ENCODE data around the gene CCDC8.
A peak's percentile ranks its signal among the peaks of the same experiment; 100 is the strongest.
"Not testable (repeated sequence)": the region's sequence is repeated elsewhere in the genome, so short reads cannot be mapped to it uniquely, and the experiment has no call there.

CCDC8 gene

DNA sequence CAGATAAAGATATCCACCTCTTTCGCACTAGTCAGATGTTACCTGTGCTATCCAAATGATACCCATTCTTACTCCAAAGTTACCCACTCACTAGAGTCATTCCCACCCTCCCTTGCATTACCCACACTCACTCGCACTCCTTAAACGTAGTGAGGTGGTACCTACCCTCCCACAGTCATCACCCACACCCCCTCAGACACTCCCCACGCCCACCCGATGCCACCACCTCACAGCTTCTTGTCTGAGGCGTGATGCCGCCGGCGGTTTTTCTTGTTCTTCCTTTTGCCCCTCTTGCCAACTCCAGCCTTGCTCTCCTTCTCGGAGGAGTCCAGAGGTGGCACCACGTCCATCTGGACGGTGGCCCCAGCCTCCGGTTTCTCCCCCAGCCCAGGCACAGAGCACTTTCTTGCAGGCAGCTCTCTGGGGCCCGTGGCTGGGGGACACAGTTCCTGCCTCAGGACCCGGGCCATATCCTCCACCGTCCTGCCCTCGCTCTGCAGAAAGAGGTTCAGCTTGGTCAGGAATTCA is 14.2 kb upstream of the CCDC8 start:
- DNase-seq = no peak

GRCh38 chr19:46426506-46427162 is 13.3 kb upstream of the CCDC8 start:
- DNase-seq = no peak

DNA sequence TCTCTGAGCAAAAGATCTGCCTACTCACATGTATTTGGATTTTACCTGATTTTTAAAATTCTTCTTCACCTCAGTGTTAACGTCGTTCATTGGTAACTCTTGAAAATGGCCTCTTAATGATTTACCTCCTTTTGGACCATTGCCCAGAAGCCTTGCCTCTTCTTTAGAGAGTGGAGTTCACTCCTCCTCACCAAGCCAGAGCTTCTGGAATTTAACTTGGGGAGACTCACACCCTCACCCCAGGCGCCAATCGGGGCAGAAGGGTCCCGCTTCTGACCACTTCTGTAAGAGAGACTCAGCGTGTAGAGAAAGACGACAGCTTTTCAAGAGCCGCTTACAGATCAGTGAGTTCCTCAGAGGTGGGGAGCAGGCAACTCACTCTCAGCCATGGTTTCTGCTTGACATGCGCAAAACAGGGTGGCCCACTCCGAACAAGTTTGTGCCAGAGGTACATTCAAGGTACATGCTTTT is 12.7 kb upstream of the CCDC8 start:
- DNase-seq = no peak

GRCh38 chr19:46423188-46423587 is 9.8 kb upstream of the CCDC8 start:
- DNase-seq = no peak

DNA sequence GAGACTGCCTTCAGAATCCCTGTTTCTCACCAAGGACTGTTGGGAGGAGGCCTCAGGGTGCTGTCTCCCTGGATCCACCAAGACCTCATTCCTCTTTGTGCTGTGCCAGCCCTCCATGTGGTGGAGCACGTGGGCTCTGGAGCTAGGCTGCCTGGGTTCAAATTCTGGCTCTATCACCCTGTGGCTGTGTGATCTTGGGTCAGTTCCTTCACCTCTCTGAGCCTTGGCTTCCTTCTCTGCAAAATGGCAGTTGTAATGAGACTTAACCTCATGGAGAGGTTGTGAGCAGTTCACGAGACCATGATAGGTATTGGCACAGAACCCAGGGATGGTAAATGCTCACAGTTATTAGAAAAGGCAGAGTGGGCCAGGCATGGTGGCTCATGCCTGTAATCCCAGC is 9.0 kb upstream of the CCDC8 start:
- no peak for DNase-seq

- no peak for DNase-seq
These were observed 6.7 kb upstream of the CCDC8 start for GRCh38 chr19:46420056-46420455.

DNA sequence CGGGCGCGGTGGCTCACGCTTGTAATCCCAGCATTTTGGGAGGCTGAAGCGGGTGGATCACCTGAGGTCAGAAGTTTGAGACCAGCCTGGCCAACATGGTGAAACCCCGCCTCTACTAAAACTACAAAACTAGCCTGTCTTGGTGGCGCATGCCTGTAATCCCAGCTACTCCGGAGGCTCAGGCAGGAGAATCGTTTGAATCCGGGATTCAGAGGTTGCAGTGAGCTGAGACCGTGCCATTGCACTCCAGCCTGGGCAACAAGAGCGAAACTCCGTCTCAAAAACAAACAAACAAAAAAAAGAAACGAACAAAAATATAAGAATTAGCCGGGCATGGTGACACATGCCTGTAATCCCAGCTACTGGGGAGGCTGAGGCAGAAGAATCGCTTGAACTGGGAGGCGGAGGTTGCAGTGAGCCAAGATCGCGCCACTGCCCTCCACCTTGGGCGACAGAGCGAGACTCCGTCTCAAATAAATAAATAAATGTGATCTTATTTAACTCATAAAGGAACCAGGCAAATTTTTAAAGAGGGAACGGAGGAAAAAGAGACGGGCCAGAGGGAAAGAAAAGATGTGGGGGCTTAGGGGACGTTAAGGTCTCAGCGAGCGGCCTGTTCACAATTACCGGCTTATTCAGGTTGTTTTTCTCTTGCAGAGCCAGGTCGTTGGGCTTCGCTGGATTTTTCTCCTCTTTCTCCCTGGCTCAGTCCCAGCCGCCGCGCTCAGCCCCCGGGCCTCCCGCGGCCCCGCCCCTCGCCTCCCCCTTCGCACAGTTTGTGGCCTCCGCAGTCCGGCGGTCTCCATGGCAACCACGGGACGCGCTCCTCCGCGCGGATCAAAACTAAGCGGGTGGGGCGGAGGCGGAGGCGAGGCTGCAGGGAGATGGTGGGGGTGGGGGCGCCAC is 2.7 kb upstream of the CCDC8 start:
- peak; percentile 28 to 37 for DNase-seq

GRCh38 chr19:46414899-46415298 is 1.5 kb upstream of the CCDC8 start:
- DNase-seq = not testable (repeated sequence)

GRCh38 chr19:46412650-46413261 is 608 bp downstream of the CCDC8 start:
- no peak for DNase-seq

GRCh38 chr19:46411925-46412649 is 1.3 kb downstream of the CCDC8 start:
- no peak for DNase-seq

DNA sequence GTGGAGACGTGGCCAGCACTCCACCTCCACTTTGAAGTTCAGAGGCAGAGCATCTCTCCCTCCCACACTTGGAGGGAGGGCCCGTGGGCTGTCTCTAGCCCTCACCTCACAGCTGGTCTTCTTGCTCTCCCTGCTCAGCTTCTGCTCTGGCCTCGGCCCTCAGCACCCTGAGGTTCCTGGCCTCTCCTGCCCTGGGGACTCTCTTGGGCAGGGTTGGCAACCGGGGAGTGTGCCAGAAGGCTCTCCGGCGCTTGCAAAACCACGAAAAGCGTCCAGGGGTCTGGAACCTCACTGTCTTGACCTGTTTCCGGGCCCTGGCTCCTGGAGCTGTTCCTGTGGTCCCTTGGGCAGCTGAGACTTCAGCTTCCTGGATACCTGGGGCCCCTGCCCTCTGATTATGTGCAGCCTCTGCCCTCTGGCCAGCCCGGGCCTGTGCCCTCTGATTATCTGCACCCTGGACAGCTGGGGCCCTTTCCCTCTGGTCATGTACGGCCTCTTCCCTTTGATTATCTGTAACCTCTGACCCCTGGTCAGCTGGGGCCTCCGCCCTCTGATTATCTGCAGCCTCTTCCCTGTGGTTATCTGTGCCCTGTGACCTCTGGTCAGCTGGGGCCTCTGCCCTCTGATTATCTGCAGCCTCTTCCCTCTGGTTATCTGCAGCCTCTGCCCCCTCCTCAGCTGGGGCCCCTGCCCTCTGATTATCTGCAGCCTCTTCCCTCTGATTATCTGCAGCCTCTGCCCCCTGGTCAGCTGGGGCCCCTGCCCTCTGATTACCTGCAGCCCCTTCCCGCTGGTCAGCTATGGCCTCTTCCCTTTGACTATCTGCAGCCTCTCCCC is 2.1 kb downstream of the CCDC8 start:
- DNase-seq = no peak

GRCh38 chr19:46410205-46411087 is 2.9 kb downstream of the CCDC8 start:
- DNase-seq = no peak

DNA sequence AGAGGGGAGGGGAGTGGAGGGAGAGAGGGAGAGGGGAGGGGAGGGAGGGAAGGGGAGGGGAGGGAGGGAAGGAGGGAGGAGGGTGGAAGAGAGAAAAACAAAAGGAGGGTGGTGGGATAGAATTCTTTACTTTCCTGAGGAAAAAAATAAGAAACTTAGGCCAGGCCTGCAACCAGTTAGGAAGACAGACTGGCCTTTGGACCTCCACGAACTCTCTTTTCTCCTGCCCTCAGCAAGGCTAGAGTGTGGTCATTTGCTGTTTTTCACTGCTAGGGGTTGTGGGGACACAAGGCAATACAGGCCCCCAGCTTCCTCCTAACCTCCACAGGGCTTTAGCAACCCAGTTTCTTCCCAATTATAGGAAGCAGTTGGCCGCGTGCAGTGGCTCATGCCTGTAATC is 4.2 kb downstream of the CCDC8 start:
- DNase-seq = no peak

DNA sequence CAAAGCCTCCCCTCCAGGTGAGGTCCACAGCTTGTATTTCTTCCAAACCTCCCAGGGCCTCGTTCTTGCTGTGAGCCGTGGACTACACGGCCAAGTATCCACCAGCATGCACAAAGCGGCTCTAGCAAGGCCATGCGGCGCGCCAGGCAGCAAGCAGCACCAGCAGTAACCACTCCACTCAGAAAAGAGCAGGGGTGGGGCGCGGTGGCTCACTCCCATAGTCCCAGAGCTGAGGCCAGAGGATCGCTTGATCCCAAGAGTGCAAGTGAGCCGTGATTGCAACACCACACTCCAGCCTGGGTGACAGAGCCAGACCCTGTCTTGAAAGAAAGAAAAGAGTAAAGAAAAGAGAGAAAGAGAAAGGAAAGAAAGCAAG is 4.7 kb downstream of the CCDC8 start:
- DNase-seq = no peak

- no peak for DNase-seq
These were observed 5.3 kb downstream of the CCDC8 start for GRCh38 chr19:46407856-46408663.

GRCh38 chr19:46406976-46407375 is 6.4 kb downstream of the CCDC8 start:
- no peak for DNase-seq

GRCh38 chr19:46404753-46405468 is 8.5 kb downstream of the CCDC8 start:
- DNase-seq = no peak

DNA sequence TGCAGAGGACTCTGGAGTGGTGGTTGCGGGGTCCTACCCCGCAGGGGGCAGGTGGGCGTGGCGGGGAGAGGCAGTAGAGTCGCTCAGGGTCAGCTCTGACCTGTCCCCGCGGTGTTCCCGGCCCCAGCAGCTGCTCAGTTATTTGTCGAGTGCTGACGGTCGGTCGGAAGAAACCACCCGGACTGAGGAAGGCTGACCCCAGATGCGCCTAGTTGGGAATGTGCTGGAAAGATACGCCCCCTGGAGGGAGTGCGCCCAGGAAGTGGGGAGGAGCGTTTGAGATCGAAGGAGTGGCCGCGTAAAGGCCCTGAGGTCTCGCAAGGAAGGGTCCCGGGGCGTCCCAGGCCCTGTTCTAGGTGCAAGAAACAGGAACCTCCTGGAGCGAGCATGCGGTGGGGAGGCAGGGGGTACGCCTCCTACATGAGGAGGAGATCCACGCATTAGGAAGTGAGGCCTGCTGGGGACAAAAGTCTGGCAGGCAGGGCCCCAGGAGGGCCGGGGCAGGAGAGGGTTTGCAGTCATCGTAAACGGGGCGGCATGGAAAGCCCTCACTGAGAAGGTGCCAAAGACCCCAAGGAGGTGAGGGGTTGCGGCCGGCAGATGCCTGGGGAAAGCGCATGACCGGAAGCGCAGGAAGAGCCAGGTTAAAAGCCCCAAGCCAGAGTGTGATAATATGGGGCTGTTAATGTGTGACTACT is 9.2 kb downstream of the CCDC8 start:
- DNase-seq = no peak

DNA sequence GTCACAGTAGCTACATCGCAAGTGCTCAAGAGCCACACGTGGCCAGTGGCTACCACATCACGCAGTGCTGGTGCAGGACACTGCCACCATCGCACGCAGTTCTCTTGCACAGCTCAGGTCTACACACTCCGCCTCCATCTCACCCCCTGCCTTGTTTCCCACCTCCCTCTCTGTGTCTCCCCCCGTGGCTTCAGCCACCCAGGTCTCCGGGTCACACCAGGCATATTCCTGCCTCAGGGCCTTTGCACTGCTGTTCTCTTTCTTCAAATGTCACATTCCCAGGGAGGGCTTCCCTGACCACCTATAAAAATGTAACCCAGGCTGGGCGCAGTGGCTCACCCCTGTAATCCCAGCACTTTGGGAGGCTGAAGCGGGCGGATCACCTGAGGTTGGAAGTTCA is 10.6 kb downstream of the CCDC8 start:
- DNase-seq = no peak

Data from activated CD4-positive, alpha-beta T cell treated with anti-CD3 and anti-CD28 coated beads for 4 hours (primary cell).